Bronchial epithelial cell (primary cell): ENCODE results near the gene PDGFRB. TPM values are rescaled to one million over a fixed set of nuclear protein-coding genes. Genes with fewer than 3 reads are reported as not detected.
"Not testable (repeated sequence)": the region's sequence is repeated elsewhere in the genome, so short reads cannot be mapped to it uniquely, and the experiment has no call there.

ENCODE experiments used
- DNase-seq: peaks from one replicate; pipeline ENCODE4 v3.0.0-alpha.2; 2010; ENCODE audit warnings: low read depth
- FAIRE-seq: peaks from 2 replicates; lab custom pipeline; 2011; peaks lifted over from hg19 to GRCh38; lab: Jason Lieb, UNC
- H3K27me3 ChIP-seq: 2 replicates; pipeline ENCODE4 v1.5.1; 2011; ENCODE audit warnings: low read length; ENCODE audit not compliant: control insufficient read depth, insufficient read depth
- H3K36me3 ChIP-seq: 2 replicates; pipeline ENCODE4 v1.5.1; 2011; ENCODE audit warnings: low read length; ENCODE audit not compliant: control insufficient read depth, insufficient read depth
- H3K4me3 ChIP-seq: 2 replicates; pipeline ENCODE4 v1.5.1; 2011; ENCODE audit warnings: mild to moderate bottlenecking, low read depth, low read length, control low read depth
- total RNA-seq: library from RNA; depleted of rRNA; stranded (reverse); fragments of >200 nt; gene quantifications from 2 replicates; pipeline ENCODE4 v1.2.1, GENCODE V29; 2014
- TF ChIP-seq, protein P1 (sequence below): IDR thresholded peaks from 2 replicates; pipeline ENCODE4 v1.5.1; 2011; ENCODE audit warnings: mild to moderate bottlenecking, moderate library complexity, low read length, control low read depth, inconsistent platforms; ENCODE audit not compliant: insufficient read depth, severe bottlenecking

Gene PDGFRB
- total RNA-seq, 1 donor from 2014 or later, result 1.6 TPM

DNA sequence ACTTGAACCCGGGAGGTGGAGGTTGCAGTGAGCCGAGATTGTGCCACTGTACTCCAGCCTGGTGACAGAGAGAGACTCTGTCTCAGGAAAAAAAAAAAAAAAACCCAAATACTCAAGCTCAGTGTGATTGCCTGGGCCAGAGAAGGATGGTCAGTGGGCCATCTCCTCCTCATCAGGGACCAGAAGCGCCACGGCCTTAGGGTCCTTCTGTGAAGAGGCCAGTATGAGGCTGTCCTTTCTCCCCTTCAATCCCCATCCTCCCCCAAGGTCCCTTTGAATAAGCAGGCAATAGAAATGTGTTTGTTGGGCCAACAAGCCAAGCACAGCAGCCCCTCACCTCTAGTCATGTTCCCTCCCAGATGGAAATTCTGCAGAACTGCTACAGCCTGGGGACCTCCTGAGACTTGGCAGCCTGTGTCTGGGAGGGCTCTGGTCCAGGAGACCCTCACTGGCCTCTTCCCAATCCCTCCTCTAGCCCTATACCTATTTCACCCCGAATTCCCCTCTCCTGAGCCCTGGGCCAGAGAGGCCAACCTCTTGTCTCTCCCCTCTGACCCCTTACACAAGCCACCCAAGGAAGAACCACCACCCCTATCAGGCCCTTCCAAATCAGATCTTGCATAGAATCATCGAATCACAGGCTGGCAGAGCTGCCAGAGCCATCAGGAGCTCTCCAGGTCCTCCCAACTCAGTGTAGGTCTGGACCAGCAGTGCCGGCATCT, 70.3 kb downstream of the PDGFRB start:
- no peaks in the 10 kb centered on the region for H3K36me3 ChIP-seq
- H3K4me3 ChIP-seq, result no peak overlapping the region
- DNase-seq (no peak), FAIRE-seq (no peak)
- TF ChIP-seq, protein P1, sequence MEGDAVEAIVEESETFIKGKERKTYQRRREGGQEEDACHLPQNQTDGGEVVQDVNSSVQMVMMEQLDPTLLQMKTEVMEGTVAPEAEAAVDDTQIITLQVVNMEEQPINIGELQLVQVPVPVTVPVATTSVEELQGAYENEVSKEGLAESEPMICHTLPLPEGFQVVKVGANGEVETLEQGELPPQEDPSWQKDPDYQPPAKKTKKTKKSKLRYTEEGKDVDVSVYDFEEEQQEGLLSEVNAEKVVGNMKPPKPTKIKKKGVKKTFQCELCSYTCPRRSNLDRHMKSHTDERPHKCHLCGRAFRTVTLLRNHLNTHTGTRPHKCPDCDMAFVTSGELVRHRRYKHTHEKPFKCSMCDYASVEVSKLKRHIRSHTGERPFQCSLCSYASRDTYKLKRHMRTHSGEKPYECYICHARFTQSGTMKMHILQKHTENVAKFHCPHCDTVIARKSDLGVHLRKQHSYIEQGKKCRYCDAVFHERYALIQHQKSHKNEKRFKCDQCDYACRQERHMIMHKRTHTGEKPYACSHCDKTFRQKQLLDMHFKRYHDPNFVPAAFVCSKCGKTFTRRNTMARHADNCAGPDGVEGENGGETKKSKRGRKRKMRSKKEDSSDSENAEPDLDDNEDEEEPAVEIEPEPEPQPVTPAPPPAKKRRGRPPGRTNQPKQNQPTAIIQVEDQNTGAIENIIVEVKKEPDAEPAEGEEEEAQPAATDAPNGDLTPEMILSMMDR, result no peak
- peaks cover 14% of the 10 kb centered on the region for H3K27me3 ChIP-seq

GRCh38 chr5:150084754-150085153, 70.9 kb downstream of the PDGFRB start:
- not testable (repeated sequence) for FAIRE-seq, H3K4me3 ChIP-seq, DNase-seq, H3K36me3 ChIP-seq
- H3K27me3 ChIP-seq, result peaks cover 14% of the 10 kb centered on the region

DNA sequence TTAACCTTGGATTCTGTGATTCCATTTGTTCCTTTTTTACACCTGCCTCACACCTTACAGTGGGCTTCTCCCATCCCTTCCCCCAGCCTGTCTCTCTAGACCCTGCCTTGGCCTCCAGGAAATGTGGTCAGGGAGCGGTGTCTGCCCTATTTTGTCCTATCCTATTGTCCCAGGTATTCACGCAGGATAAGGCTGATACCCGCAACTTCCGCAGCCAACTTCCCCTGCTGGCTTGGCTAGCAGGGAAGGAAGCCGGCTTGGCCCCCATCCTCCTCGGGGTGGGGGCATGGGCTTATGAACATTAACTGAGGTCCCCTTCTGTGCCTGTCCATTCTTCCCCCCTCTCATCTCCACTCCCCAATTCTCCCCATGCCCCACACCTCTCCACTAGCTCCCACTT, 72.8 kb downstream of the PDGFRB start:
- H3K4me3 ChIP-seq, result no peak overlapping the region
- peaks cover 14% of the 10 kb centered on the region for H3K27me3 ChIP-seq
- DNase-seq (no peak), FAIRE-seq (no peak)
- H3K36me3 ChIP-seq, result no peaks in the 10 kb centered on the region
- TF ChIP-seq, protein P1, result no peak

DNA sequence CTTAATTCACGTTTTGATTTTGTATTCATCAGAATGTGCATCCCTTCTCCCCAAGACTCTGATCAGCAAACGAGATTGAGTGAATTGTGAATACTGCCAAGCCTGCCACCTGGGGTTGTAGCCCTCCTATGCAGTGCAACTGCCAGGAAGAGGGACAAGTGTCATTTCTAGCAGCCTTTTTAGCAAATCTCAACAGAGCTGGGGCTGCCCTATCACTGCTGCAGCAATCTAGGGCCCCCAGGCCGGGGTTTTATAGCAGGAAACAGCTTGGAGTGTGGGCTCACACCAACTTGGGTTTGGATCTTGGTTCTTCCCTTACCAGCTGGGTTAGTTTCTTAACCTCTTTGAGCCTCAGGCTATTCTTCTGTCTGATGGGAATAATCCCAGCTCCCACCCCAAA, 73.3 kb downstream of the PDGFRB start:
- no peak overlapping the region for H3K4me3 ChIP-seq
- TF ChIP-seq, protein P1, result no peak
- peaks cover 13% of the 10 kb centered on the region for H3K27me3 ChIP-seq

DNA sequence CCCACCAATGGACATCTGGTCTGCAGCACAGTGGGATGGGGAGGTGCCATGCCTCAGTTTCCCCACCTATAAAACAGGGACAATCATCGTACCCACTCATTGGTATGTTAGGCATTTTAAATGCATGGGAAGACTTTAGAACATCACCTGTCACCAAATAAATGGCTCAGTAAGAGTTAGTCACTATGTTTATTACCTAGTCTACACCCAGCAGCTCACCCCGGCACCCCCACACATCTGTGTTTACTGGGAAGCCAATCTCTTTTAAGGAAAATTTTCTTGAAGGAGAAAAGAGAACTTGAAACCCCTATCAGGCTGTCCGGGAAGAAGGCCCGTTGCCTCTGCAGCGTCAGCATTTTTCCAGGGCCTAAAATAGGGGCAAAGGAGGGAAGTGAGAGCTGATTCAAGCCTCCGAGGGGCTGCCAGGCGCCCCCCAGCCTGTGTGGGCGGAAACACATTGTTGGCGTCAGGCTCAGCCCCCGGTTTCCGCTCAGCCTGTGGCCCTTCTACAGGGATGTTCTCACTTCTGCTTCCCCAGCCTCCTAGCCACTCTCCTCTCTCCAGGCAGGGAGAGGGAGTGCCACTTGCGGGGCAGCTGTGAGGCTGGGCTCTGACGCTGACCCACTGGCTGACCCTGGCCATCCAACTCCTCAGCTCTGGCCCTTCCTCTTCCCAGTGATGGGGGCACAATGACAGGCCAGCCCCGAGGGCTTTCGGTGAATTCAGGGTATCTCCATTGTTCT, 73.9 kb downstream of the PDGFRB start:
- FAIRE-seq (no peak), DNase-seq (no peak)
- TF ChIP-seq, protein P1, result no peak
- Histone ChIP-seq H3K27me3 (peaks cover 9% of the 10 kb centered on the region), H3K36me3 (no peaks in the 10 kb centered on the region), H3K4me3 (no peak overlapping the region)

More for the DNA sequence above, 73.3 kb downstream of the PDGFRB start:
- DNase-seq (no peak), FAIRE-seq (no peak)
- no peaks in the 10 kb centered on the region for H3K36me3 ChIP-seq

DNA sequence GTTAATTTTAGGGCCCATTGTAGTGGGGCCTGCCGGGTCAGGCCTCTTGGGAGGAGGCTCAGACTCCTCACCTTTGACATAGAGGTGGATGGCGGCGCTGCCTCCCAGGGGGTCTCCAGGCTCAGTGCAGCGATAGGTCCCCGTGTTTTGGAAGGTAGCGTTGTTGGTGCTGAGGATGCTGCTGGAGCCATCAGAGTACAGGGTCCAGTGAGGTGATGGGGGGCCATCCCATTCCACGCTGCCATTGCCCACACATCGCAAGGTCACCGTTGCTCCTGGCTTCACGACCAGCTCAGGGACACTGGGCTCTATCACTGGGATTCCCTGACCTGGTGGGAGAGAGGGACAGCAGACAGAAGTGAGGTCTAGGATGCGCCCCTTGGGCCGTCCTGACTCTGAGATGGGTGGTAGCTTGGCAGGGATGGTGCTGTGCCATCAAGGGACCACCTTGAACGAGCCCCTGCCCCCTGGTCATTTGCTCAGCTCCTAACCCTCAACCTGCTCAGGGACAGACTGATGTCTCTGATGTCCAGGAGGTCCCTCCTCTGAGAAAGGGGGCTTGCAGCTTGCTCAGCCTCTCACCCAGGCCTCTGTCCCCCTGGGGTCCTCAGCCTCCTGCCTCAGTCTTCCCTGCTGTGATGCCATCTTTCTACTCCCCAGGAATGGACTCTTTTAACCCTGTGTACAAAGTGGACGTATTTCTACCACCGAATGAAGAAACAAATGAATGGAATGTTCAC, 74.8 kb downstream of the PDGFRB start:
- no peaks in the 10 kb centered on the region for H3K36me3 ChIP-seq
- DNase-seq (no peak), FAIRE-seq (peak; percentile 28)
- TF ChIP-seq, protein P1, result no peak
- no peak overlapping the region for H3K4me3 ChIP-seq
- peaks cover 4% of the 10 kb centered on the region for H3K27me3 ChIP-seq
